ENCODE data around the gene MTMR10.

Gene MTMR10

DNA sequence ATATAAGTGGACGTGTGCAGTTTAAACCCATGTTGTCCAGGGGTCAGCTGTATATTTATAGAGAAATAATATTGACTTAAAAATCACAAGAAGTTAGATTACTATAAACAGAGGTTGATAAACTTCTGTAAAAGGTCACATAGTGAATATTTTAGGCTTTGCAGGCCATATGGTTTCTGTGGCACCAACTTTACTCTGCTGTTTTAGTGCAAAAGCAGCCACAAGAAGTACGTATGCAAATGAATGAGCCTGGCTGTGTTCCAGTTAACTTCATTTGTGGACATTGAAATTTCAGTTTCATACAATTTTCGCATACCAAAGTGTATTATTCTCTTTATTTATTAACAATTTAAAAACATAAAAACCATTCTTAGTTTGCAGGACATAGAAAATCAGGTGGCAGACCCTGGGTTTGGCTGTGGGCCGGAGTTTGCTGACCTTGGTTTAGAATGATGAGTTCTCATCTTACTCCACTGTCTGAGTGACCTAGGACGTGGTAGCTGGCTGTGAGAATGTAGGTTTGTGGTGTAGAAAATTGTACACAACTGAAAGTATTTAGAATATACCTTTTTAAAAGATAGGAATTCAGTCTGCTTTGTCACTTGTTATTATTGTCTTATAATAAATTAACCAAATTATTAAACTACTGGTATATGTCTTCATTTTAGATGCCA is 71.4 kb downstream of the MTMR10 start:
- no peak for DNase-seq

- DNase-seq, result no peak
Measured at GRCh38 chr15:30918366-30918765, 73.1 kb downstream of the MTMR10 start.

- no peak for DNase-seq
Measured at GRCh38 chr15:30917675-30918074, 73.8 kb downstream of the MTMR10 start.

DNA sequence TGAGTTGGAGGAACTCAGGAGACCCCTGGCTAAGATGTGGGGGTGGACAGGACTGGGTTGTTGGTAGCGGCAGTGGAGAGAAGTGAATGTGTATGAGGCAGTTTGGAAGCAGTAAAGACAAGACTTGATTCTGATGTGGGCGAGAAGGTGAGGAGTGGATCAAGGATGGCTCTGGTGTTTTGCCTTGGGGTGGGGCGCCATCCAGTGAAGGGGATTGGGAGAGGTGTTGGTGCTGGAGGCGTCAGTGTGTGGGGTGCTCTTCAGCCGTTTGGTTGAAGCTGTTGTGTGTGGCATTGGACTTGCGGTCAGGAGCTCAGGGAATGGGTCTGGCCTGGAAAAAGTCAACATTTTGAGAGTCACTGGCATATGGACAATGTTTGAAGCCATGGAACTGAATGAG is 74.4 kb downstream of the MTMR10 start:
- no peak for DNase-seq

DNA sequence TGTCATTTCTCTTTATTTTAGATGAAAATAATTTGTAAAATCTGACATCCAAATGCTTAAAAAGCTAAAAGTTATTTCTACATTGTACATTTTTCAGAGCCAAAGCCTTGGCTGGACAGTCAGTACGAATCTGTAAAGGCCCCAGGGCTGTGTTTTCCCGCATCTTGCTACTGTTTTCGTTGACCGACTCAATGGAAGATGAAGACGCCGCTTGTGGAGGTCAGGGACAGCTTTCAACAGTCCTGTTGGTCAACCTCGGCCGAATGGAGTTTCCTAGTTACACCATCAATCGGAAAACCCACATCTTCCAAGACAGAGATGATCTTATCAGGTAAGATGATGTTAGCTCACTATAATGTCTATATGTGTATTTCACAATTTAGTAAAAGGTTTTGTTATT is 77.7 kb downstream of the MTMR10 start:
- no peak for DNase-seq

DNA sequence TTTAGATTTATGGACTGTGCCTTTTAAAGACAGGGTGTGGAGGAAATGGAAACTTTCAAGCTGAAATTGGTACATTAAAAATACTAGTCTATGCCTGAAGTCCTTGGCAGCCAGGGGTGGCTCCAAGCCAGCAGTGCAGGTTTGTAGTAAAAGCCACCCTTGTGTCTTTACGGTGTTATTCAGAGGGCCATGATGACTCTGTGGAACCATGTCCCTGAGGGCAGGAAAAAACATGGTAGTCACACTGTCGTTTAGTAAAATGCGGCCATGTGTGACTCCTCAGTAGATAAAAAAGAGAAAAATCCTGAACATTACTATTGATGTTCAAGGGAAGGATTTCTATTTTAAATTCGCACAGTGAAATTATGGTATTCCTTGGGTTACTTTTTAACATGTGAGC is 85.1 kb downstream of the MTMR10 start:
- no peak for DNase-seq

- DNase-seq, result no peak
Measured at GRCh38 chr15:30905821-30906220, 85.6 kb downstream of the MTMR10 start.

GRCh38 chr15:30904812-30905211 is 86.6 kb downstream of the MTMR10 start:
- DNase-seq, result no peak

DNA sequence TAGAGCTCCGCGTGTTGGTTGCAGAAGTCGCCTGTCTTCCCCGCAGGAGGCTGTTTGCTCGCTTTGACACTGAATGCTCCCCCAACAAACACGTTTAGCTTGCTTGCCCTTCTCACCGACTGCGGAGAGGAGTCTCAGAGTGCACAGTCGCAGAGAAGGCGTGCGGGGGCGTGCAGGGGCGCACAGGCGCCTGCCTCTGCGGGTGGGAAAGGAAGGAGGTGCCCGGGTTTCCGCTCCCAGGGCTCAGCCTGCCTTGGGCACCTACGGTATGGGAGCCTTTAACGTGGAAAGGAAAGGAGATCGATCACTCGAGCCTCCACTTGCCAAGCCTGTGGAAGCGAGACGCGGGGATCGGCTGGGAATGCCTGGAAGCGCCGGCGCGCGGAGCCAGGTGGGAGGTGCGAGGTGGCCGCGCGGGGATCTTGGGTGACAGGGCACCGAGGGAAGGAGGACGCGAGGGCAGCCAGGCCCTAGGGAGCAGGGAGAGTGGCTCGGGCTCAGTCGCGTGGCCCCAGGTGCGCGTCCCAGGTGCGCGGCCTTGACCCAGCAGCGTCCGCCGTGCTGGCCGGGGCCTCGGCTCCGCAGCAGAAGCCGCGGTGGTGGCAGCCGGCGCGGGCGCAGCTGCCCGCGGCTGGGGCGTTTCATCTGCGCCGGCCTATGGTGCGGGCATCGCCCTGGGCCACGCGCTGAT is 87.8 kb downstream of the MTMR10 start, which contains the start of gene FAN1:
FAN1 (plus strand) TSS at position 419 of the 691 bp plus-strand sequence. CDS start 749 bp downstream, outside the sequence.
- DNase-seq, result peak; percentile 78

DNA sequence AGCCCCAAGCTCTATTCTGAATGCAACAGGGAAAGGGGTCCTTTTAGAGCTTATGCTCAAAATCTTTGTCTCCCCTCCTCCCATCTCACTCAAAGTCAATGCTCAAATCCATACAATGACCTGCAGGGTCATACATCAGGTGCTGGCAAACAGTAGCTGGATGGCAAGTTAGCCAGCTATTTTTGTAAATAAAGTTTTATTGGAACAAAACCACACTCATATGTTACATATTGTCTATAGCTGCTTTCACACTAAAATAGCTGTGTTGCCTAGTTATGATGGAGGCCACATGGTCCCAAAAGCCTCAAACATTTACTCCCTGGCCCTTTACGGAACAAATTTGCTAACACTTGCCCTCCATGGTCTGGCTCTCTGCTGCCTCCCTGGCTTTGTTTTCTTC is 89.5 kb downstream of the MTMR10 start:
- DNase-seq, result no peak

GRCh38 chr15:30896211-30896606 is 95.2 kb downstream of the MTMR10 start:
- no peak for DNase-seq

- DNase-seq, result no peak
Measured at GRCh38 chr15:30895461-30896210, 95.8 kb downstream of the MTMR10 start.

DNA sequence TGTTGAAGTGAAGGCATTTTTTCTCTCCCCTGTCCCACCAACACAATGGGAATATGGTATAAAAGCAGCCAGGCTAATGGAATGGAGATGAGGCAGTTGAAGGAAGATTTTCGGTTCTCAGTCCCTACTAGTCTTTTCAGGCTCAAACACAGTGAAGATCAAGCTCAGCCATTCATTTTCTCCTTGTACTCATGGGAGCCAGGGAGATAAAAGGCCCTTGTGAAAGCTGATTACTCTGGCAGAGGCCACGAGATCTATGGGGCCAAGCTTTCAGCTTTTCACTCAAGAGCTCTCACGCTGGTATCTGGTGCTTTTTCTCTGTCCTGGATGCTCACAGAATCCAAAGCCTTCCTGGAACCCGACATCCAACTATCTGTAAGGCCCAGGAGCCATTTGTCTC is 102.2 kb downstream of the MTMR10 start:
- no peak for DNase-seq
